PFSK-1 (cell line): ENCODE measurements around the gene PTPN14.

ENCODE experiments used
- FOXP2 ChIP-seq: optimal IDR thresholded peaks from 2 replicates; pipeline ENCODE3; 2011; ENCODE audit warnings: borderline replicate concordance, control low read depth, inconsistent platforms; ENCODE audit not compliant: insufficient read depth; ENCODE audit errors: extremely low read length, extremely low read depth
- POLR2AphosphoS5 ChIP-seq: IDR thresholded peaks from 2 replicates; pipeline ENCODE4 v1.6.1; 2012; ENCODE audit warnings: low read depth, mild to moderate bottlenecking, control low read depth, low read length, moderate library complexity
- SIN3A ChIP-seq: IDR thresholded peaks from 2 replicates; pipeline ENCODE4 v1.6.1; 2012; ENCODE audit warnings: mild to moderate bottlenecking, low read length, moderate library complexity, borderline replicate concordance; ENCODE audit not compliant: insufficient read depth
- TAF1 ChIP-seq: IDR thresholded peaks from 2 replicates; pipeline ENCODE4 v1.6.1; 2012; ENCODE audit warnings: low read length, control low read depth, borderline replicate concordance; ENCODE audit not compliant: insufficient read depth
- TF ChIP-seq, protein P1 (sequence below), 2 experiments: IDR thresholded peaks; 2 replicates each; pipeline versions ENCODE4 v1.6.1 to v1.8.0; 2011 to 2012; ENCODE audit warnings: low read depth in 2 of 2, low read length in 2 of 2, control low read depth in 1 of 2, inconsistent platforms in 1 of 2, mild to moderate bottlenecking in 1 of 2, moderate library complexity in 1 of 2; ENCODE audit not compliant: insufficient read depth in 1 of 2

PTPN14 gene

DNA sequence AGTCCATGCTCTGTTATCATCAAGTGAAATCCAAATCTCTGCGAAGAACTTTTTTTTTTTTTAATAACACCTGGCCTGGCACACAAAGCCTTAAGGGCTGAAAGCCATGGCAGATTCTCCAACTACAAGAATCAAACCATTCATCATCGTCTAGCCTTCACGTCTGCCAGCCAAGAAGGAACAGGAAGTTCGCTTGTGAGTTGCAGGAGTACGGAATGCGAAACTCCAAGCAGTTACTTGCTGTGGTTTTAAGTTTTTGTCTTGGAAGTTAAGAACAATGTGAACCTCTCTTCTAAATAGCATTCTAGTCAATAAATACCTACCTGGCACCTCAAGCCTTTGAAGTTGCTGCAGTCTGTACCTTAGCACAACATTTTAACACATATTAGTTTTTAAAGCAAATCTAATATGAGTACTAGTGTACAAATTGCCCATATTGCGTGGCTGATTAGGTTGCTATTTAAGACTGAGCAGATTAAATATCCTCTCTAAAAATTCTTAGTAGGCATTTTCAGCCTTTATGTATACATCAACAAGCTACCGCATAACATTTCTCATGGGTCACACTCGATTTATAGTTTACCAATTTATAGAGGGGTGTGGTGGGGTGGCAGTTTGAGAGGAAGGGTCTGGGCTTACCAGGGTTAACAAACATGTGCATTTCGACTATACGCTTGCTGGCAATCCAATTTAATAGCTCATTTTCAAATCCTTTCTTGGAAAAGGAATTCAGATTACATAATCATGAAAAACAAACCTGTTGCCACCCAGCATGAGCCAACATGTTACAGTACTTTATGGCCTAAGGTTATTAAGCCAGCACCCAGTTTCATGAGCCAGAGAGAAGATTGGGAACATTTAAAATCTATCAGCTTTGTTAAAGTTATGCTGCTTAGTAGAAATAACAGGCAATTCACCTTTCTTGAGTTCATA lies 22.2 kb upstream of the PTPN14 start:
- TF ChIP-seq SIN3A (no peak), FOXP2 (no peak), TAF1 (no peak), POLR2AphosphoS5 (no peak)
- TF ChIP-seq, protein P1, sequence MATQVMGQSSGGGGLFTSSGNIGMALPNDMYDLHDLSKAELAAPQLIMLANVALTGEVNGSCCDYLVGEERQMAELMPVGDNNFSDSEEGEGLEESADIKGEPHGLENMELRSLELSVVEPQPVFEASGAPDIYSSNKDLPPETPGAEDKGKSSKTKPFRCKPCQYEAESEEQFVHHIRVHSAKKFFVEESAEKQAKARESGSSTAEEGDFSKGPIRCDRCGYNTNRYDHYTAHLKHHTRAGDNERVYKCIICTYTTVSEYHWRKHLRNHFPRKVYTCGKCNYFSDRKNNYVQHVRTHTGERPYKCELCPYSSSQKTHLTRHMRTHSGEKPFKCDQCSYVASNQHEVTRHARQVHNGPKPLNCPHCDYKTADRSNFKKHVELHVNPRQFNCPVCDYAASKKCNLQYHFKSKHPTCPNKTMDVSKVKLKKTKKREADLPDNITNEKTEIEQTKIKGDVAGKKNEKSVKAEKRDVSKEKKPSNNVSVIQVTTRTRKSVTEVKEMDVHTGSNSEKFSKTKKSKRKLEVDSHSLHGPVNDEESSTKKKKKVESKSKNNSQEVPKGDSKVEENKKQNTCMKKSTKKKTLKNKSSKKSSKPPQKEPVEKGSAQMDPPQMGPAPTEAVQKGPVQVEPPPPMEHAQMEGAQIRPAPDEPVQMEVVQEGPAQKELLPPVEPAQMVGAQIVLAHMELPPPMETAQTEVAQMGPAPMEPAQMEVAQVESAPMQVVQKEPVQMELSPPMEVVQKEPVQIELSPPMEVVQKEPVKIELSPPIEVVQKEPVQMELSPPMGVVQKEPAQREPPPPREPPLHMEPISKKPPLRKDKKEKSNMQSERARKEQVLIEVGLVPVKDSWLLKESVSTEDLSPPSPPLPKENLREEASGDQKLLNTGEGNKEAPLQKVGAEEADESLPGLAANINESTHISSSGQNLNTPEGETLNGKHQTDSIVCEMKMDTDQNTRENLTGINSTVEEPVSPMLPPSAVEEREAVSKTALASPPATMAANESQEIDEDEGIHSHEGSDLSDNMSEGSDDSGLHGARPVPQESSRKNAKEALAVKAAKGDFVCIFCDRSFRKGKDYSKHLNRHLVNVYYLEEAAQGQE (IDR thresholded peaks at IDR 0.05; ENCODE audit: insufficient read depth in 1 of 2, low read depth in 2 of 2, low read length in 2 of 2): no peak

DNA sequence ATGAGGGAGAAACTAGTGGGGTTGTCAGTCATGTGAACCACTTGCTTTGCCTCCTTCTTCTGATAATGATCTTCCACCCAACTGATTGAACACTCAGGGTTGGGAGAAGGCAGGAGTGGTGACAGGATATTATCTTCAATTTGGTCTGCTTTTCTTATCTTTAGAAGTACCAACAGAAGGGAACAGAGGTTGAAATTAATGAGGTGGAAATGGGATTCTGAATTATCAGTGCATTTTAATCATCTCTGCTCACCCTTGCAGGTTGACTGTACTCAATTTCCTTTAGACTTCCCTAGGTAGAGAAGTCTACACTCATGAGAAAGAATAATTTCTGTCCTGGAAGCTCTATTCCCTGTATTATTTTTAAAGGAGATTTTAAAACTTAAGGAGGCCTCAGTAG lies 19.9 kb upstream of the PTPN14 start:
- TF ChIP-seq POLR2AphosphoS5 (no peak), SIN3A (no peak), FOXP2 (no peak), TAF1 (no peak)
- TF ChIP-seq, protein P1 (IDR thresholded peaks at IDR 0.05; ENCODE audit: insufficient read depth in 1 of 2, low read depth in 2 of 2, low read length in 2 of 2): no peak

DNA sequence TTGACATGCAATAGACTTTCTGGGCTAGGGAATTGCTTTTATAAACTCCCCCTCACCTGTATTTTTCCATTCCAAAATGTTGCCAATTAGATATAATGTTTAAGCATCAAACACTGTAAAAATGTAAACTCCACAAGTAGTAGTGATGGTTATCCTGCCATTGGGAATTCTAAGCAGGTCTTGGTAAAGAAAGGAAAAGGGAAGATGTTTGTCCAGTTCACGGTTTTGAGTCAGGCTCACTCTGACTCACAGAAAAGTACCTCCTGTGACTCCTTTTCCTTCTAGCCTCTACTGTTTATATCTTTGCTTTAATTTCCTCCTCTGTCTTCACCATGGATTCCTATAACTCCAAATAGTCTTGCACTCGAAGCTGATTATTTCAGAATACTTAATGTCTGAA lies 19.0 kb upstream of the PTPN14 start:
- TF ChIP-seq FOXP2 (no peak), POLR2AphosphoS5 (no peak), SIN3A (no peak), TAF1 (no peak)
- TF ChIP-seq, protein P1 (IDR thresholded peaks at IDR 0.05; ENCODE audit: insufficient read depth in 1 of 2, low read depth in 2 of 2, low read length in 2 of 2): no peak

DNA sequence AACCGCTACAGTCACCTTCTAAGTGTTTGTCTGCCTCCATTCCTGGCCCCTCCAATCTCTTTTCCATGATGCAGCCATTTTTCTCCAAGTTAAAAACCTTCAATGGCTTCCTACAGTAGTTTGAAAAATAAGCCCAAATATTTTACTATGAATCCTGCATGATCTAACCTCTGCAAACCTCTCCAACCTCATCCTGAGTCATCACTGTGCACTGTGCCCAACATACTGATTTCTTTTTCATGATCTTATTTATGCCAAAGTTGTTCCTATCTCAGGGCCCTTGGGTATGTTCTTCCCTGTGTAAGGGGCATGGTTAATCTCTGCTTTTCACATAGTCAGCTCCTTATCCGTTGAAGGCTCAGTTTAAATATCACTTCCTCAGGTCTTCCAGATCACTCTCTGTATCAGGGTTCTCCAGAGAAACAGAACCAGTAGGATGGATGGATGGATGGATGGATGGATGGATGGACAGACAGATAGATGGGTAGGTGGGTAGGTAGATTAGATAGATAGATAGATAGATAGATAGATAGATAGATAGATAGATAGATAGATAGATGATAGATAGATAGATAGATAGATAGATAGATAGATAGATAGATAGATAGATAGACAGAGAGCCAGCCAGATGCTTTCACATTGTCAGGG lies 18.1 kb upstream of the PTPN14 start:
- no peak for TF ChIP-seq SIN3A
- TF ChIP-seq, protein P1 (IDR thresholded peaks at IDR 0.05; ENCODE audit: insufficient read depth in 1 of 2, low read depth in 2 of 2, low read length in 2 of 2): no peak
- no peak for TF ChIP-seq FOXP2
- no peak for TF ChIP-seq POLR2AphosphoS5
- no peak for TF ChIP-seq TAF1
